Endothelial cell of umbilical vein (primary cell): ENCODE measurements around the gene PRKAB1.

Experiments
- CTCF ChIP-seq, 2 donors: IDR thresholded peaks; 1 replicate in 1 of 2; 2 replicates in 1 of 2; pipeline ENCODE4 v1.5.1; 2011; ENCODE audit warnings: low read length in 2 of 2, mild to moderate bottlenecking in 2 of 2, moderate library complexity in 2 of 2, control low read depth in 1 of 2, inconsistent platforms in 1 of 2, low read depth in 1 of 2; ENCODE audit not compliant: insufficient read depth in 1 of 2; ENCODE audit errors: extremely low read depth in 1 of 2
- EZH2 ChIP-seq: IDR thresholded peaks from 2 replicates; pipeline ENCODE4 v1.6.1; 2012; ENCODE audit warnings: borderline replicate concordance, low read depth, mild to moderate bottlenecking, moderate library complexity, low read length, inconsistent platforms; ENCODE audit not compliant: severe bottlenecking
- FOS ChIP-seq: IDR thresholded peaks from 2 replicates; pipeline ENCODE4 v1.6.1; 2011; ENCODE audit warnings: mild to moderate bottlenecking, low read length, moderate library complexity, borderline replicate concordance; ENCODE audit not compliant: insufficient read depth
- GATA2 ChIP-seq: IDR thresholded peaks from 2 replicates; pipeline ENCODE4 v1.7.0; 2011; ENCODE audit warnings: low read depth, mild to moderate bottlenecking, moderate library complexity, mixed read lengths, low read length; ENCODE audit not compliant: insufficient read length, insufficient read depth
- JUN ChIP-seq: IDR thresholded peaks from 2 replicates; pipeline ENCODE4 v1.6.1; 2011; ENCODE audit warnings: borderline replicate concordance, low read depth; ENCODE audit not compliant: insufficient read length, insufficient read depth
- MYC ChIP-seq: IDR thresholded peaks from one replicate; pipeline ENCODE4 v1.6.1; 2011; ENCODE audit warnings: mild to moderate bottlenecking, low read depth, low read length
- POLR2A ChIP-seq: IDR thresholded peaks from 2 replicates; pipeline ENCODE4 v1.6.1; 2012; ENCODE audit warnings: low read depth, mild to moderate bottlenecking, control low read depth, low read length
- POLR2AphosphoS5 ChIP-seq: IDR thresholded peaks from 2 replicates; pipeline ENCODE4 v1.6.1; 2012; ENCODE audit warnings: low read depth, mild to moderate bottlenecking, control low read depth, low read length, moderate library complexity; ENCODE audit not compliant: insufficient read depth
- TF ChIP-seq, protein P1 (sequence below): IDR thresholded peaks from 2 replicates; pipeline ENCODE4 v1.6.1; 2011; ENCODE audit not compliant: insufficient read depth, insufficient read length

- no peak for TF ChIP-seq CTCF (IDR thresholded peaks at IDR 0.05; ENCODE audit: extremely low read depth in 1 of 2, insufficient read depth in 1 of 2, low read depth in 1 of 2, low read length in 2 of 2)
- no peak for TF ChIP-seq POLR2A
- TF ChIP-seq, protein P1, sequence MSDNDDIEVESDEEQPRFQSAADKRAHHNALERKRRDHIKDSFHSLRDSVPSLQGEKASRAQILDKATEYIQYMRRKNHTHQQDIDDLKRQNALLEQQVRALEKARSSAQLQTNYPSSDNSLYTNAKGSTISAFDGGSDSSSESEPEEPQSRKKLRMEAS: no peak
- no peak for TF ChIP-seq GATA2
- TF ChIP-seq EZH2: no peak
- no peak for TF ChIP-seq JUN
- no peak for TF ChIP-seq FOS
- no peak for TF ChIP-seq POLR2AphosphoS5
- TF ChIP-seq MYC: no peak
Observed at GRCh38 chr12:119714614-119715267, 46.8 kb downstream of the PRKAB1 start.
